Natural killer cell (primary cell): ENCODE measurements around the gene NR6A1. TPM values are rescaled to one million over a fixed set of nuclear protein-coding genes. Genes with fewer than 3 reads are reported as not detected.
A peak's percentile ranks its signal among the peaks of the same experiment; 100 is the strongest.

ENCODE experiments used
- ATAC-seq, 3 donors: fragments of 150-1000 bp in 2 of 3; fragments of 200-7000 bp in 1 of 3; cut with Tn5 transposase; 1 replicate in 1 of 3; 2 replicates in 2 of 3; pipeline ENCODE4 v1.10.0; 2021; ENCODE audit warnings: mild to moderate bottlenecking in 2 of 3, moderate library complexity in 2 of 3
- DNase-seq, 2 donors: peaks; one replicate each; pipeline versions ENCODE4 v3.0.0 to v3.0.0-alpha.2; 2013 to 2021; ENCODE audit warnings: mixed read lengths in 1 of 2
- H3K27ac ChIP-seq: one replicate; pipeline ENCODE4 v1.5.1; 2013; ENCODE audit warnings: mild to moderate bottlenecking, low read length
- H3K27me3 ChIP-seq: one replicate; pipeline ENCODE4 v1.6.1; 2013; ENCODE audit warnings: low read length; ENCODE audit not compliant: control insufficient read depth, insufficient read depth
- H3K36me3 ChIP-seq: one replicate; pipeline ENCODE4 v1.6.1; 2013; ENCODE audit warnings: low read length; ENCODE audit not compliant: control insufficient read depth, insufficient read depth
- H3K4me1 ChIP-seq: one replicate; pipeline ENCODE4 v1.6.1; 2013; ENCODE audit warnings: low read length; ENCODE audit not compliant: control insufficient read depth, insufficient read depth
- H3K4me3 ChIP-seq: one replicate; pipeline ENCODE4 v1.5.1; 2013; ENCODE audit warnings: low read length
- H3K9me3 ChIP-seq: one replicate; pipeline ENCODE4 v1.6.1; 2013; ENCODE audit warnings: low read length; ENCODE audit not compliant: control insufficient read depth, insufficient read depth
- H3K27ac Mint-ChIP-seq, 2 donors: one replicate each; pipeline ENCODE4 v1.8.0; 2022; ENCODE audit warnings: mild to moderate bottlenecking in 2 of 2, mixed read lengths in 2 of 2, moderate library complexity in 1 of 2
- H3K27me3 Mint-ChIP-seq, 2 donors: one replicate each; pipeline ENCODE4 v1.8.0; 2022; ENCODE audit warnings: low read depth in 2 of 2, mixed read lengths in 2 of 2
- H3K36me3 Mint-ChIP-seq: one replicate; pipeline ENCODE4 v1.8.0; 2022; ENCODE audit warnings: mixed read lengths
- H3K4me1 Mint-ChIP-seq, 2 donors: one replicate each; pipeline ENCODE4 v1.8.0; 2022; ENCODE audit warnings: mixed read lengths in 2 of 2
- H3K4me3 Mint-ChIP-seq: one replicate; pipeline ENCODE4 v1.8.0; 2022; ENCODE audit warnings: mild to moderate bottlenecking, moderate library complexity, mixed read lengths
- H3K9me3 Mint-ChIP-seq, 2 donors: one replicate each; pipeline ENCODE4 v1.8.0; 2022; ENCODE audit warnings: mixed read lengths in 2 of 2
- CTCF ChIP-seq: fragments of 200-600 bp; IDR thresholded peaks from one replicate; pipeline ENCODE4 v1.8.0; 2022; ENCODE audit warnings: antibody characterized with exemption
- WGBS: methylation state at CpG from one replicate; pipeline ENCODE4 v1.1.7; 2013; ENCODE audit warnings: missing lambda C conversion rate; ENCODE audit not compliant: insufficient coverage; 5-methylcytosine and 5-hydroxymethylcytosine counted together
- intact Hi-C: fragments of 100-400 bp; cut with micrococcal nuclease; formaldehyde crosslinking; loops from one replicate; pipeline ENCODE4 v1.14.2; 2022
- total RNA-seq, 4 donors: library from RNA; stranded (reverse); fragments of 120-200 nt in 1 of 4; gene quantifications; one replicate each; pipeline versions ENCODE4 v1.2.3 to v1.2.4, GENCODE V29; 2013 to 2022

The NR6A1 gene
- total RNA-seq, 3 donors from 2014 or later (not counting 1 experiment from before 2014, with no cell fraction given) = 0.07 to 0.75 (median 0.49) TPM

DNA sequence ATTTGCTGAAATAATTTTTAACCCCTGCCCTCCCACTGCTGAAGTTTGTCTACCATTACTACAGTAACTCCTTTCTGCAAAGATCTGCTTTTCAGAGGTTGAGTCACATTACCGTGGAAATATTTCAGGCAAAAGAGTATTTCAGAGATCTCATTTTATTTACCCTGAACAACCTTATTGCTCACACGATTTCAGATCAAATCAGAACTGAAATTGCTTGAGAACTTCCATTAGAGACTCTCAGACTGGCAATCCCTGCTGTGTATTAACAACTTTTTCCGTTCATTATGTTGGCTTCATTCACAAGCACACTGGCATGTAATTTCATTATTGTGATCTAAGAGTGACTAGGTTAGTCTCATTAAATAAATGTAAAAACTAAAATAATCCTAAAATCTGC, 16.1 kb downstream of the NR6A1 start:
- Histone ChIP-seq H3K36me3 (no peaks in the 10 kb centered on the region), H3K4me3 (no peak overlapping the region), H3K4me1 (no peaks in the 10 kb centered on the region), H3K27ac (no peak overlapping the region), H3K27me3 (peaks cover 18% of the 10 kb centered on the region), H3K9me3 (no peaks in the 10 kb centered on the region)
- intact Hi-C loops = no loop called here
- DNase-seq (no peak), ATAC-seq (no peak)
- Mint-ChIP-seq H3K4me3 (no peak overlapping the region), H3K27me3 (peaks cover 44 to 78% of the 10 kb centered on the region in 2 donors), H3K9me3 (no peaks in the 10 kb centered on the region), H3K27ac (no peak overlapping the region), H3K36me3 (no peaks in the 10 kb centered on the region), H3K4me1 (no peaks in the 10 kb centered on the region)
- TF ChIP-seq CTCF = no peak
- WGBS = 71% methylated on average over 3 of the region's 3 CpGs

GRCh38 chr9:124754289-124754688, 16.8 kb downstream of the NR6A1 start:
- Histone ChIP-seq H3K36me3 (no peaks in the 10 kb centered on the region), H3K4me1 (no peaks in the 10 kb centered on the region), H3K4me3 (no peak overlapping the region), H3K9me3 (no peaks in the 10 kb centered on the region), H3K27ac (no peak overlapping the region), H3K27me3 (peaks cover 18% of the 10 kb centered on the region)
- no peak for DNase-seq
- 50% methylated on average over 4 of the region's 4 CpGs for WGBS
- peak; percentile 13 for TF ChIP-seq CTCF
- Mint-ChIP-seq H3K27me3 (peaks cover 49 to 80% of the 10 kb centered on the region in 2 donors), H3K4me1 (no peaks in the 10 kb centered on the region), H3K9me3 (no peaks in the 10 kb centered on the region), H3K4me3 (no peak overlapping the region), H3K36me3 (no peaks in the 10 kb centered on the region), H3K27ac (no peak overlapping the region)
- intact Hi-C loops = no loop called here
- ATAC-seq = no peak

GRCh38 chr9:124752967-124753366, 18.1 kb downstream of the NR6A1 start:
- Mint-ChIP-seq H3K27ac (no peak overlapping the region), H3K4me3 (no peak overlapping the region), H3K36me3 (no peaks in the 10 kb centered on the region), H3K9me3 (no peaks in the 10 kb centered on the region), H3K27me3 (peaks cover 41 to 69% of the 10 kb centered on the region in 2 donors), H3K4me1 (no peaks in the 10 kb centered on the region)
- no peaks in the 10 kb centered on the region for H3K4me1 ChIP-seq
- intact Hi-C loops = no loop called here
- no peak for ATAC-seq
- TF ChIP-seq CTCF = no peak
- H3K4me3 ChIP-seq = no peak overlapping the region
- H3K36me3 ChIP-seq = no peaks in the 10 kb centered on the region
- no peak for DNase-seq
- no peaks in the 10 kb centered on the region for H3K9me3 ChIP-seq
- H3K27me3 ChIP-seq = peaks cover 16% of the 10 kb centered on the region
- H3K27ac ChIP-seq = no peak overlapping the region
- WGBS = no CpG with 5 or more reads among the region's 1 CpG

GRCh38 chr9:124749781-124750180, 21.3 kb downstream of the NR6A1 start:
- DNase-seq (no peak), ATAC-seq (no peak)
- Mint-ChIP-seq H3K27ac (no peak overlapping the region), H3K36me3 (no peaks in the 10 kb centered on the region), H3K4me3 (no peak overlapping the region), H3K9me3 (no peaks in the 10 kb centered on the region), H3K27me3 (peaks cover 24 to 44% of the 10 kb centered on the region in 2 donors), H3K4me1 (no peaks in the 10 kb centered on the region)
- intact Hi-C loops = no loop called here
- no peaks in the 10 kb centered on the region for H3K4me1 ChIP-seq
- whole genome bisulfite sequencing = 56% methylated on average over 2 of the region's 2 CpGs
- no peak for TF ChIP-seq CTCF
- H3K27ac ChIP-seq = no peak overlapping the region
- H3K27me3 ChIP-seq = peaks cover 5% of the 10 kb centered on the region
- H3K4me3 ChIP-seq = no peak overlapping the region
- no peaks in the 10 kb centered on the region for H3K36me3 ChIP-seq
- H3K9me3 ChIP-seq = no peaks in the 10 kb centered on the region
